Activated CD4-positive, alpha-beta T cell treated with anti-CD3 and anti-CD28 coated beads for 24 hours (primary cell): ENCODE data around the gene PCDH18.
"Not testable (repeated sequence)": the region's sequence is repeated elsewhere in the genome, so short reads cannot be mapped to it uniquely, and the experiment has no call there.

Experiments used
- DNase-seq, 2 donors: peaks; one replicate each; pipeline ENCODE4 v3.0.0-alpha.2; 2020; ENCODE audit warnings: low read depth in 2 of 2

The PCDH18 gene

GRCh38 chr4:137529432-137529831 is 2.9 kb downstream of the PCDH18 start:
- no peak for DNase-seq

GRCh38 chr4:137528673-137529072 is 3.6 kb downstream of the PCDH18 start:
- DNase-seq, result no peak

GRCh38 chr4:137526681-137527080 is 5.6 kb downstream of the PCDH18 start:
- DNase-seq, result no peak

- DNase-seq, result no peak
Measured at GRCh38 chr4:137524725-137525369, 7.4 kb downstream of the PCDH18 start.

GRCh38 chr4:137523329-137523728 is 9.0 kb downstream of the PCDH18 start:
- DNase-seq, result no peak

GRCh38 chr4:137521053-137521452 is 11.2 kb downstream of the PCDH18 start:
- no peak for DNase-seq

GRCh38 chr4:137519406-137519805 is 12.9 kb downstream of the PCDH18 start:
- DNase-seq, result no peak

- not testable (repeated sequence) for DNase-seq
Measured at GRCh38 chr4:137517323-137517722, 15.0 kb downstream of the PCDH18 start.

GRCh38 chr4:137514406-137515111 is 17.7 kb downstream of the PCDH18 start:
- DNase-seq, result no peak

GRCh38 chr4:137510557-137511265 is 21.6 kb downstream of the PCDH18 start:
- no peak for DNase-seq

- DNase-seq, result no peak
Measured at GRCh38 chr4:137509855-137510282, 22.4 kb downstream of the PCDH18 start.

- DNase-seq, result no peak
Measured at GRCh38 chr4:137502339-137503129, 29.8 kb downstream of the PCDH18 start.

GRCh38 chr4:137496267-137496666 is 36.0 kb downstream of the PCDH18 start:
- DNase-seq, result not testable (repeated sequence)

GRCh38 chr4:137495578-137495977 is 36.7 kb downstream of the PCDH18 start:
- DNase-seq, result no peak

GRCh38 chr4:137483313-137483959 is 48.9 kb downstream of the PCDH18 start:
- not testable (repeated sequence) for DNase-seq

- DNase-seq, result not testable (repeated sequence)
Measured at GRCh38 chr4:137479657-137480056, 52.6 kb downstream of the PCDH18 start.

- DNase-seq, result no peak
Measured at GRCh38 chr4:137476345-137476744, 55.9 kb downstream of the PCDH18 start.

- no peak for DNase-seq
Measured at GRCh38 chr4:137474711-137475301, 57.5 kb downstream of the PCDH18 start.

- DNase-seq, result no peak
Measured at GRCh38 chr4:137471895-137472294, 60.4 kb downstream of the PCDH18 start.

GRCh38 chr4:137471461-137471860 is 60.8 kb downstream of the PCDH18 start:
- no peak for DNase-seq

- no peak for DNase-seq
Measured at GRCh38 chr4:137470806-137471205, 61.5 kb downstream of the PCDH18 start.
